ENCODE data around the gene TBCK. TPM values are rescaled to one million over a fixed set of nuclear protein-coding genes. Genes with fewer than 3 reads are reported as not detected.

The TBCK gene
- total and polyA plus RNA-seq, 9 of the 15 experiments (the other 6 are each of a cell fraction or from before 2014, with no cell fraction given) = 5.3 to 26.6 (median 16.2) TPM

DNA sequence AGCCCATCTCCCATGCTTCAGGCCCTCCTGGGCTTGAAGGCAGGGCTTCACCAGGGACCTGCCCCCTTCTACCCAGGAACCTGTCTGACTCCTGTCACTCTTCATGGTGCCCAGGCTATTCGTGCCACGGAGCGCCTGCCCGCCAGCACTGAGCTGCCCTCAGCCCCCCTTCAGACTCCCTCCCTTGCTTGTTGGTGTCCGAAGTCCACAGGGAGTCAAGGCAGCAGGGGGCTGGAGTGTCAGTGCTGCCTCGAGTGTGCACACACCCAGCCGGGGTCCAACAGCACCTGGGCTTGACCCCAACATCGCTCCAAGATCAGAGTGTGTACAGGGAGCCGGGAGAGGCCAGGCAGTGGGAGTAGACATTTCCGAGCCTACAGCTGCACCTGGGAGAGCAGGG lies 59.8 kb downstream of the TBCK start:
- intact Hi-C loops (cut with micrococcal nuclease) = no loop called here
- CTCF ChIA-PET (ENCODE audit: low intra/inter-chr PET ratio) = no interaction called here

GRCh38 chr4:106255195-106255594 lies 60.8 kb downstream of the TBCK start:
- intact Hi-C loops (cut with micrococcal nuclease) (no loop called here), in situ Hi-C loops (cut with MboI) (no loop called here)
- no peaks in the 10 kb centered on the region for H3K27me3 ChIP-seq (ENCODE audit: control insufficient read depth in 2 of 2, insufficient read depth in 2 of 2, low read length in 2 of 2)
- no peak overlapping the region for H3K27ac ChIP-seq (ENCODE audit: extremely low read depth, low read depth, low read length)
- H3K4me2 ChIP-seq (ENCODE audit: insufficient read depth, low read length) = no peak overlapping the region
- no TSS peak for BruUV-seq (replicated peaks)
- no peak overlapping the region for H2AFZ ChIP-seq (ENCODE audit: low read depth, low read length)
- ChIA-PET POLR2A (no interaction called here), CTCF (ENCODE audit: low intra/inter-chr PET ratio) (no interaction called here)
- H3K9ac ChIP-seq (ENCODE audit: insufficient read depth in 1 of 2, low read depth in 2 of 2, low read length in 2 of 2) = no peak overlapping the region
- peaks cover 9% of the 10 kb centered on the region; the same call in 1 of the 3 replicates for H3K36me3 ChIP-seq (ENCODE audit: control insufficient read depth, insufficient read depth, low read length)
- H3K9me1 ChIP-seq (ENCODE audit: control insufficient read depth, insufficient read depth, low read length) = no peaks in the 10 kb centered on the region
- no peaks in the 10 kb centered on the region for H3K79me2 ChIP-seq (ENCODE audit: control insufficient read depth, insufficient read depth, low read length)
- no peak for DNase-seq (ENCODE audit: extremely low read depth in 1 of 4, low spot score in 3 of 4)
- H3K9me3 ChIP-seq (replicated peaks; ENCODE audit: control insufficient read depth, insufficient read depth, low read depth, low read length) = no peaks in the 10 kb centered on the region
- H3K4me1 ChIP-seq (replicated peaks in 1 of 2; ENCODE audit: control insufficient read depth in 2 of 2, insufficient read depth in 2 of 2, low read length in 2 of 2) = peaks cover 0 to 3% of the 10 kb centered on the region in 2 experiments; a peak in 1 of 5 replicates
- no peak overlapping the region for H3K4me3 ChIP-seq
- H4K20me1 ChIP-seq (replicated peaks; ENCODE audit: control insufficient read depth, insufficient read depth, low read length) = no peaks in the 10 kb centered on the region
- WGBS (ENCODE audit: insufficient coverage, low coverage, missing lambda C conversion rate) = 90% methylated on average over 4 of the region's 8 CpGs
- no peak for ATAC-seq
- FAIRE-seq = no peak
- TF ChIP-seq ETS2 (tag; IDR thresholded peaks at IDR 0.05; ENCODE audit: borderline replicate concordance, poor library complexity, severe bottlenecking) = no peak
- TF ChIP-seq ZFP30 (CRISPR knock-in tag; IDR thresholded peaks at IDR 0.05; ENCODE audit: borderline replicate concordance) = no peak
- no peak for TF ChIP-seq PATZ1 (CRISPR knock-in tag; IDR thresholded peaks at IDR 0.05; ENCODE audit: borderline replicate concordance)
- TF ChIP-seq, protein P1, sequence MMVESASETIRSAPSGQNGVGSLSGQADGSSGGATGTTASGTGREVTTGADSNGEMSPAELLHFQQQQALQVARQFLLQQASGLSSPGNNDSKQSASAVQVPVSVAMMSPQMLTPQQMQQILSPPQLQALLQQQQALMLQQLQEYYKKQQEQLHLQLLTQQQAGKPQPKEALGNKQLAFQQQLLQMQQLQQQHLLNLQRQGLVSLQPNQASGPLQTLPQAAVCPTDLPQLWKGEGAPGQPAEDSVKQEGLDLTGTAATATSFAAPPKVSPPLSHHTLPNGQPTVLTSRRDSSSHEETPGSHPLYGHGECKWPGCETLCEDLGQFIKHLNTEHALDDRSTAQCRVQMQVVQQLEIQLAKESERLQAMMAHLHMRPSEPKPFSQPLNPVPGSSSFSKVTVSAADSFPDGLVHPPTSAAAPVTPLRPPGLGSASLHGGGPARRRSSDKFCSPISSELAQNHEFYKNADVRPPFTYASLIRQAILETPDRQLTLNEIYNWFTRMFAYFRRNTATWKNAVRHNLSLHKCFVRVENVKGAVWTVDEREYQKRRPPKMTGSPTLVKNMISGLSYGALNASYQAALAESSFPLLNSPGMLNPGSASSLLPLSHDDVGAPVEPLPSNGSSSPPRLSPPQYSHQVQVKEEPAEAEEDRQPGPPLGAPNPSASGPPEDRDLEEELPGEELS (CRISPR knock-in tag; IDR thresholded peaks at IDR 0.05; ENCODE audit: borderline replicate concordance) = no peak
- no peak for TF ChIP-seq ZNF639 (CRISPR knock-in tag; conservative IDR thresholded peaks at IDR 0.05 in 1 of 2, IDR thresholded peaks at IDR 0.05 in 1 of 2)
- no peak for TF ChIP-seq ZNF175 (CRISPR knock-in tag; IDR thresholded peaks at IDR 0.05; ENCODE audit: low read depth)
- TF ChIP-seq KHSRP (IDR thresholded peaks at IDR 0.05) = no peak
- no peak for TF ChIP-seq PRMT5 (CRISPR knock-in tag; IDR thresholded peaks at IDR 0.05)

More for the DNA sequence above, 59.8 kb downstream of the TBCK start:
- POLR2A ChIA-PET = no interaction called here
- no peaks in the 10 kb centered on the region for H3K9me3 ChIP-seq (replicated peaks; ENCODE audit: control insufficient read depth, insufficient read depth, low read depth, low read length)
- FAIRE-seq = no peak
- no peaks in the 10 kb centered on the region for H3K9me1 ChIP-seq (ENCODE audit: control insufficient read depth, insufficient read depth, low read length)
- 95% methylated on average over 9 of the region's 10 CpGs for WGBS (ENCODE audit: insufficient coverage, low coverage, missing lambda C conversion rate)
- no peak overlapping the region for H3K4me3 ChIP-seq
- no peak for DNase-seq (ENCODE audit: extremely low read depth in 1 of 4, low spot score in 3 of 4)
- H3K4me1 ChIP-seq (replicated peaks in 1 of 2; ENCODE audit: control insufficient read depth in 2 of 2, insufficient read depth in 2 of 2, low read length in 2 of 2) = peaks cover 0 to 3% of the 10 kb centered on the region in 2 experiments; a peak in 1 of 5 replicates
- peak overlapping the region in 1 of 2 experiments; percentile 52; a peak in 1 of 4 replicates for H3K9ac ChIP-seq (ENCODE audit: insufficient read depth in 1 of 2, low read depth in 2 of 2, low read length in 2 of 2)
- no peak for ATAC-seq
- H3K79me2 ChIP-seq (ENCODE audit: control insufficient read depth, insufficient read depth, low read length) = no peaks in the 10 kb centered on the region
- no peaks in the 10 kb centered on the region for H4K20me1 ChIP-seq (replicated peaks; ENCODE audit: control insufficient read depth, insufficient read depth, low read length)
- in situ Hi-C loops (cut with MboI) = no loop called here
- no peak overlapping the region for H3K27ac ChIP-seq (ENCODE audit: extremely low read depth, low read depth, low read length)
- H3K4me2 ChIP-seq (ENCODE audit: insufficient read depth, low read length) = no peak overlapping the region
- no TSS peak for BruUV-seq (replicated peaks)
- no peaks in the 10 kb centered on the region for H3K27me3 ChIP-seq (ENCODE audit: control insufficient read depth in 2 of 2, insufficient read depth in 2 of 2, low read length in 2 of 2)
- H3K36me3 ChIP-seq (ENCODE audit: control insufficient read depth, insufficient read depth, low read length) = peaks cover 4% of the 10 kb centered on the region; the same call in 1 of the 3 replicates
- H2AFZ ChIP-seq (ENCODE audit: low read depth, low read length) = no peak overlapping the region
- TF ChIP-seq MEIS2 (IDR thresholded peaks at IDR 0.05; ENCODE audit: partially characterized antibody) (no peak), POLR2G (IDR thresholded peaks at IDR 0.05; ENCODE audit: low read depth, low read length) (peak; percentile 18; the same call in 1 of the 2 replicates)

Measured in K562 (cell line).